NCI-H2029 treated with DMSO at 0.1 percent for 48 hours (cell line): ENCODE data around the gene TLL2.

Source experiments
- DNase-seq: peaks from one replicate; lab custom pipeline; 2025; lab: John Stamatoyannopoulos, UW

The TLL2 gene

DNA sequence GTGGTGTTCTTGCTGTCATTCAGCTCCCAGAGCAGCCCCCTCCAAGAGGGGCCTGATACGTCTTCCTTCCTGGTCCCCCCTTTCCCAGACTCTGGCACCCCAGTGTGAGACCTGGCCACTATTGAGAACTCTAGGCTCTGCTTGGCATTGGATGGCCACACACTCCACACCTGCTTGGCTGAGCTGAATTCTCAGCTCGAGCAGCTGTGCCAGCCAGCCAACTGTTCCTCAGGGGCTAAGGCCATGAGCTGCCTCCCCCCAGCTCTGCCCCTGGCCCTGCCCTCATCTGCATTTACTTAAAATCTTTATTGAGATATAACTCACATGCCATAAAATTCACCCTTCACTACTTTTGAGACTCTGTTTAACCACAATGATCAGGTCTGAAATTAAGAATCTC is 6.7 kb downstream of the TLL2 start:
- DNase-seq, result no peak

DNA sequence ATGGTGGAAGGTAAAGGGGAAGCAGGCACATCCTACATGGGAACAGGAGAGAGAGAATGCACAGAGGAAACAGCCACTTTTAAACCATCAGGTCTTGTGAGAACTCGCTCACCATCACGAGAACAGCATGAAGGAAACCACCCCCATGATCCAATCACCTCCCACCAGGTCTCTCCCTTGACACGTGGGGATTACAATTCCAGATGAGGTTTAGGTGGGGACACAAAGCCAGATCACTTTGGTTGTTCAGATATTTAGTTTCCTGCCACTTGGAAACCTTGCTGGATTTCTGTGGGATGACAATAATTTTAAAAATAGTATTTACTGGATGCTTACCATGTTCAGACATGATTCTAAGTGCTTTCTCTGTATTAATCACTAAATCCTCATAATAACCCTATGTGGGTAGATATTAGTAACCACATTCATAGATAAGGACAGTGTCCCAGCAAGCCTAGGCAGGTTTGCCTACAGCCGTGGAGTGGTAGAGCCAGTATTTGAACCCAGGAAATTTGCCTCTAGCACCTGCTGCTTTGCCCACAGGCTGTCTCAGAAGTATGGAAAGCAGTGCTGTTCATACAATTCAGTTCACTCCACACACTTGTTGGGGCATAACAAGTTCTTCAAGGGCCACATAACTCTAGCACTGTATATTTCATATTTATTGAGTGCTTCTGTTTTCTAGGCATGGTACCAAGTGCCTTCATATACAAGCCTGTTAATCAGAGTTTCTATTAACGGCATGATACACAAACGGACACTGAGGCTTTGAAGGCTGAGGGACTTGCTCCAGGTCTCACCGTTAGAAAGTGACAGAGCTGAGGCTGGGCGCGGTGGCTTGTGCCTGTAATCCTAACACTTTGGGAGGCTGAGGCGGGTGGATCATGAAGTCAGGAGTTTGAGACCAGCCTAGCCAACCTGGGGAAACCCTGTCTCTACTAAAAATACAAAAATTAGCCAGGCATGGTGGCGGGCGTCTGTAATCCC is 8.3 kb downstream of the TLL2 start:
- no peak for DNase-seq

DNA sequence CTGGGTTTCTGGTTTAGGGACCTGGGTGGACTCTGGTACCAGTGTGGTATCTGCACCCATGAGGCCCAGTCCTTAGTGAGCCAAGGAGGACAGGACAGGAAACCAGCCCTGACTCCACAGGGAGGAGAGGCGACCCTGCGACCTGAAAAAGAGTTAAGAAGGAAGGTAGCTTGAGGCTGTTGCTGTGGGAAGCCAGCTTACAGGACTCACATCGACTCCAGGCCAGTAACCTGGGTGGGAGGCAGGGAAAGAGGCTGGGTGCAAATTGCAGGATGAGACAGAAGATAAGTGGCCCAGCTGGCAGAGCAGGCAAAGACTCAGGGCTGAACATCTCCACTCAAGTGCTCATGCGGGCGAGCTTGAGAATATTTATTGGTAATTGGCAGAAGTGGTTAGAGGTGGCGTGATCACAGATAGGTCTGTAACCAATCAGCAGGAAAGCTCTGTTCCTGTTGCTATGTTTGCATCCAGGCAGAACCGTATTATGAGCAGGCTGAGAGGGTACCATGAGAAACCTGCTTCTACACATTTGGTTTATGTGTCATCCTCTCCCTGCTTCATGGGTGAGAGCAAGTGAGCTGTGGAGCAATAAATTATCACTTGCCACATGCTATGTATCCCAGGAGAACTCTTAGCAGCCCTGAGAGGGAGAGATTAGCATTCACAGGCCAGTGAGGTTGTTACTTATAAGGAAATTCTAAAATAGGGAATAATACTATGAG is 11.0 kb downstream of the TLL2 start:
- no peak for DNase-seq

DNA sequence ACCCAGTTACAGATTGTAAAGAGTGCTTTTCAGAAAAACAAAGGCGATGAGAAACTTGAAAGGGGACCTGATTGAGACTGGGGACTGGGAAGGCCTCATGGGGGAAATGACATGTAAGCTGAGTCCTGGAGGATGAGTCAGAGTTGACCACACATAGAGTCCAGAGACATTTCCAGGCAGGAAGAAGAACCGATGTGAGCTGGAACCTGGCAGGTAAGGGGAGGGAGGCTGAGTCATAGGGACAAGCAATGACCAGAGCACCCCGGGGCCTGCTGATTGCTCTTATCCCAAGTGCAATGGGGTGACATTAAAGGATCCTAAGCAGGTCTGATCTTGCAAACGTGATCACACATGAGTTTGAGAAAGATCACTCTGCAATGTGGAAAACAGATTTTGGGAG is 11.7 kb downstream of the TLL2 start:
- no peak for DNase-seq

DNA sequence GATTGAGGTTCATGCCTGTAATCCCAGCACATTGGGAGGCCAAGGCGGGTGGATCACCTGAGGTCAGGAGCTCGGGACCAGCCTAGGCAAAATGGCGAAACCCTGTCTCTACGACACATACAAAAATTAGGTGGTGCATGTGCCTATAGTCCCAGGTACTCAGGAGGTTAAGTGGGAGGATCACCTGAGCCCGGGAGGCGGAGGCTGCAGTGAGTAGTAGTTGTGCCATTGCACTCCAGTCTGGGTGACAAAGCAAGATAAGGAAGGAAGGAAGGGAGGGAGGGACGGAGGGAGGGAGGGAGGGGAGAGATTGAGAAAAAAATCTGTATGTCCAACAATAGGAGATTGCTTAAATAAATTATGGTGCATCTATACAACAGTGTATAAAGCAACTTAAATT is 13.2 kb downstream of the TLL2 start:
- no peak for DNase-seq

DNA sequence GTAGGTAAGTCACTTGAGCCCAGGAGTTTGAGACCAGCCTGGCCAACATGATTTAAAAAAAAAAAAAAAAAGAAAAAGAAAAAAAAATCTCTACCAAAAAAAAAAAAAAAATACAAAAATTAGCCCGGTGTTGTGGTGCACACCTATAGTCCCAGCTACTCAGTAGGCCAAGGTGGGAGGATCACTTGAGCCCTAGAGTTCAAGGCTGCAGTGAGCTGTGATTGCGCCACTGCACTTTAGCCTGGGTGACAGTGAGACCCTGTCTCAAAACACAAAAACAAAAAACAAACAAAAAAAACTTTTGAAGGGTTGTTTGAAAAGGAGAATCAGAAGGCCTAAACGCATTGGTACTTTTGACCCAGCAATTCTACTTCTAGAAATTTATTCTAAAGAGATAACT is 13.7 kb downstream of the TLL2 start:
- DNase-seq, result no peak

DNA sequence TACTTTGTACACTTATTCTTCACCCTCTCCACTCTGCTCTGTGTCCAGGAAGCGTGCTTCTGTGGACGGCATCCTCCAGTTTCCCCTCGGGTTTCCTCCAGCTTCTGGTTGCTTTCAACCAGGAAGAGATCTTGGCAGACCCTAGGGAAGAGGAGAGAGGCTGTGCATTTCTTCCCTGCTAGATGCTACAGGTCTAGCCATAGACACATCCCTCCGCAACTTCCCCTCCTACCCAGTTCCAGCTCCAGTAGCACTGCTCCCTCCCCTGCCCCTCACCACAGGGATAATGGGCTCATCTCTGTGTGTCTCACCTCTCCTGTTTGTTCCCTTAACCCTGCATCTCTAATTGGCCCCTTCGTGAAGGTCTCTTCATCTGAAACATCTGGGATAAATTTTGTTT is 16.3 kb downstream of the TLL2 start:
- DNase-seq, result no peak

DNA sequence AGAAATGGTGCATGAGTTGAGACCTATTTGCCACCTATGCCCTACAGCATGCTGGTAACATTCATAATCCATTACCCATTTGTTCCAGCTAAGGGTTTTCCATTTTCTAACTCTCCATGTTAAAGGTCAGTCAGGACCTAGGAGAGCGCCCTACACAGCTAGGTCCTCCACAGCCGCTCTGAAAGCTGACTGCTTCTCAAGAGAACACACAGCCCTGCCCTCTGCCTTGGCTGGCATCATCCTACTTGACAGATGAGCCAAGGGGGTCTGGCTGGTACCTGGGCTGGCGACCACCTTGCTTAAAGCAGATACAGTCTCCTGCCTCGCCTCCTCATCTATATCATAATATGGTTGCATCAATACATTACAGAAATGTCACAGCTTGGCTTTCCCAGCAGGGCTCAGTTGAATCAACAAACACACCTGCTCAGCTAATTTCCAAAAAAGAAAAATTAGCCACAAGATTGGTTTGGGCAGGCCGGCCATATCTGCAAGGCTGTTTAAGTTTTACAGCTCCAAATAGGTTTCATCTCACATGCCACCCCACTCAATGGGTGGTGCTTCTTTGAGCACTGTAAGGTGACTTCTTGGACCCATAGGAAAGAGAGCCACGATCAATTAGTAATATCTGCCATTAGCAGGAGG is 17.3 kb downstream of the TLL2 start:
- no peak for DNase-seq

DNA sequence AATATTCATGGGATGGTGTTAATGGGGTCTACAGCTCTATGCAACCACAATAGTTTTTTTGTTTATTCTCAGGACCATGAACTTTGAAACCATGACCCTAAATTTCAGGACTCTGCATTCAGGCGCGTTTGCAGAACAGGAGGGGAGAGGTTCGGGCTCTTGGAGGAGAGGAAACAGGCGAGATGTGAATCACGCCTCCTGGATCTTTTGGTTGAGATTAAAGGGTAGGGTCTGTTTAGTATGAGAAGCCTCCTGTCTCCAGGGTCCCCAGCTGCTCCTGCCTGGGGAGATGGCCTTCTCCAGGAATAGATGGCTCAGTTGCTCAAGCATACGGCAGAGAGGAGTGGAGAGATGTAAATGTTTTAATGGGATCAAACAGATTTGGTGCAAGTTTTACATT is 18.2 kb downstream of the TLL2 start:
- DNase-seq, result no peak

DNA sequence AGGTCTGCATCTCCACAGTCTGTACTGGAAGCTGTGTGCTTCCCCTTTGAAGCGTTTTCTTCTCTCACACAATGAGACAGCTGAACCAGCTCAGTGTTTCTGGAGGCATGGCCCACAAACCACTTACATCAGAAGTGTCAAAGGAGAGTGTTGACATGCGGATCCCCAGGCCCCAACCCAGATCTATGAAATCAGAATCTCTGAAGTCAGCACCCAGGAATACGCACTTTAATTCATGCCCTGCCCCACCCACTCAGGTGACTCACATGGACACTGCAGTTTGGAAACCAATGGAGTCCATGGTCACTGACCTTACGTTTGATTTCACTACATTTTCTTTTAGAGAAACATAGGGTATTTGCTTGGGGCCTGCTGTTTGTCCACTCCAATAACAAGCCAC is 19.0 kb downstream of the TLL2 start:
- DNase-seq, result no peak

DNA sequence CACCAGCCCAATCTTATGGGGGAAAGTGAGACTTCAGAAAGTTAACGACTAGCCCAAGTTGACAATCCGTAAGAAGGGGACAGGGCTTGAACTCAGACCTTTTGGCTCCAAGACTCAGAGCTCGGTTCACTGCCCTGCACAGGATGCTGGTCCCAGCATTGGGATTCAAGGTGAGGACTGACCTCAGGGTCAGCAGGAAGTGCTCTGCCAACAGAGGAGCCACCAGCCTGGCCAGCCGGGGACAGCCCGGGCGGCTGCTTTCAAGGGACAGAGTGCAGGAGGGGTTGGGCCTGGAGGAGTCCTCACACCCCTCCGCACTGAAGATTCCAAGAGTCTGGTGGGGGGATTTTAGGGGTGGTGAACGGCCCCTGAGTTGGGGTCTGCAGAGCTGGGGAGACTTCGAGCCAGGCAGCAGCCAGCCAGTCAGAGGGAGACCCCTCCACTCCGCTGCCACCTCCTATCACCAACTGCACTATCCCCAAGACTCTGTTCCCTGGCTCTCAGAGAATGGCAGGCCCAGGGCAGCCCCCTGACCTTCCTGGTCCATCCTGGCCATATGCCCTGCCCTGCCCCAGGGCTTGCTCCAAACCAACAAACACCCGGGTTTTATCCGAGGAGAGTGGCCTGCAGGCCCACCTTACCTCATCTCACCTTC is 19.7 kb downstream of the TLL2 start:
- no peak for DNase-seq

DNA sequence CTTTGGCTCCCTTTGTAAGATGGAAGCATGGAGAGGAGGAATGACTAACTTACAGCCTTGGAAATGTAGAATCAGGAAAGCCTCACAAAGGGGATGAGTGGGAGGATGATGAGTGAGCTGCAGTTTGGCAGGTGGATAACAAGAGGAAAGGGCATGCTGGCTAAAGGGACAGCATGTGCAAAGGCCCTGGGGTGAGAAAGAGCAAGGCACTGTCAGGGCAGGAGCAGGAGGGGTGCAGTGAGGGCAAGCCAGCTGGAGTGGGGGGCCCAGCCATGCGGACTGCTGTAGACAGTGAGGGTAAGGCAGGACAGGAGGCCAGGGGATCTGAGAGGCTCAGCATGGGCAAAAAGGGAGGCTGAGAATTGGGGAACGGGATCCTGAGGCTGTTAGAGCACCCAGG is 20.5 kb downstream of the TLL2 start:
- DNase-seq, result no peak

DNA sequence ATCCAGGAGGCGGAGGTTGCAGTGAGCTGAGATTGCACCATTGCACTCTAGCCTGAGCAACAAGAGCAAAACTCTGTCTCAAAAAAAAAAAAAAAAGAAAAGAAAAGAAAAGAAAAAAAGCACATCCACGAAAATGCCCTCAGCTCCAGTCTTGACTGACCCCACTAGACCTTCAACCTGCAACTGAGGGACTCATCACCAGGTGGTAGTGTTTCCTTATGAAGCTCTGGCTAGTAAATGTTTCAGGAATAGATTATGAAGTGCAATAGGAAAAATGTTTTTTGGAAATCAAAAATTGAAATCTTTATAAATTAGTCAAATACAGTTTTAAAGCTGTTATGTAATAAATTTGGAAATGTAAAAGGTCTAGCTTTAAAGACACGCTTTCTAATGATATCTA is 22.4 kb downstream of the TLL2 start:
- no peak for DNase-seq

DNA sequence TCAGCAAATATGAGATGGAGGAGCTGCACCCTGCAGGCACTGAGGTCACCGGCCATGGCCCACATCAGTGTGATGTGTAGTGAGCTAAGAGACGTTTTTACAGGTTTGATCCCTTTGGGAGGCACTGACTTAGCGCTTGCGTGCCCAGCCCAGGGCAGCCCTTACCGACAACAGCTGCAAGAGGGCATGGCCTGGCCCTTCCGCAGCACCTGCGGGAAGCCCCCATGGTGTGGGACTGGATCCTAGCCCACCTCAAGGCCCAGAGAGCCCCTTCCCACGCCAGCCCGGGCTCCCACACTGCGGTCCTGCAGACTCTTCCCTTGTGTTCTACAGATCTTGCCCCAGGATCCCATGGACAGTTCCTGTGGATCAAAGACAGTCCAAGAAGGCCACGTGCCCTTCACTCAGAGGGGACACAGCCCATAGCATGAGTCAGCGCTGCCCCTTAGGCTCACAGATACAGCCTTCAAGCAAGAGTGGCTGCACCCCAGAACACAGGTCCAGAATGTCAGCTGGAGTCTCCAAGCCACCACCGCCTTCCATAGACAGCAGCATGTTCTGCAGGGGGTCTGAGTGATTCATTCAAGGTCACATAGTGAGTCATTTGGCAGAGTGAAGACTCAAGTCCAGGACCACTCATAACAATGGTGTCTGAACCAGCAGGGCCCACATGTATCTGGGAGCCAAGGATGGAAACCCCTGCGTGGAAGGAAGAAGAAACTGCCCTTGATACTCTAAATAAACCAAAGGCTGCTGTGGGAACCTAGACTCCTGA is 25.4 kb downstream of the TLL2 start:
- no peak for DNase-seq

DNA sequence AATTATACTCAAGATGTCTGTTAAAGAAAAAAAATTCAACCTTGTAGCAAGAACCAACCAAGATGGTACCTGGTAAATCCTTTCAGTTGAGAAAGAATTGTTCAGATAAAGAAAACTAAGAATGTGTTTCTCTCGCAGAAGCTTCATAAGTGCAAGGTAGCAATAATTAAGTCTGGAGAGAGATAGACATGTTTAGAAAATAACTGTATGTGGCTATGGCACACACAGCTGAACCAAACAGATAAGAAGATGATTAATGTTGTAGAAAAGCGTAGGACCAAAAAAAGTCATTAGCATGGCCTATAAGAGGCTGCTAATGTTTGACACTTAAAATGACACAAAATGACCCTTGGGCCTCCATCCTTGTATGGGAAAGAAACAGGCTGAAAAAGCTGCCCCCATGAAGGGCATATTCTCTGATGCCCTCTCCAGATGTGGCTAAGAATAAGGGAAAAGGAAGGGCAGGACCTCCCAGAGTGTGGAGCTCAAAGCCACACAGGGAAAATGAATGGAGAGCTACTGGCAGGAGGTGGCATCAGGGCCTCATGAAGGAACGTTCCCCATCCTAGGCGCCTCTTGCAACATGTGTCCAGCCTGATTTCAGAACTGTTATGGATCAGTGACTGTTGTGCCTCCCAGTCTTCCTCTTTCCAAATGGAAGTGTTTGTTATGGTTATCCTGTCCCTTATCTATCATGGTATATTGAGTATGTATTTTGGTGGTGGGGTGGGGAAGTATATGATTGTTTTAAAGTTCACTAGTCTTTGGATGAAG is 30.7 kb downstream of the TLL2 start:
- no peak for DNase-seq

DNA sequence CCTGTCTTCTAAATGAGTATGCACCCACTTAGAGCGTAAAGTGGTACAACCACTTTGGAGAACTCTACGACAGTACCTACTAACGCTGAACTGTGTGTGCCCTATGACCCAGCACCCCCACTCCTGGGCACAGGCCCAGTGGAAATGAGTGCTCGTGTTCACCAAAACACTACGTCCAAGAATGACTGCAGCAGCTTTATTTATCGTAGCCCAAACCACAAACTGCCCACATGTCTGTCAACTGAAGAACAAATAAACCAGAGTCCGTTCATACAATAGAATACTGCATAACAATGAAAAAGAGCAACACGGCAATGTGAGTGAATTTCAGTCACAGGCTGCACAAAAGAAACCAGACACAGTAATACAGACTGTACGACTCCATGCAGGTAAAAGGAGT is 35.4 kb downstream of the TLL2 start:
- no peak for DNase-seq

DNA sequence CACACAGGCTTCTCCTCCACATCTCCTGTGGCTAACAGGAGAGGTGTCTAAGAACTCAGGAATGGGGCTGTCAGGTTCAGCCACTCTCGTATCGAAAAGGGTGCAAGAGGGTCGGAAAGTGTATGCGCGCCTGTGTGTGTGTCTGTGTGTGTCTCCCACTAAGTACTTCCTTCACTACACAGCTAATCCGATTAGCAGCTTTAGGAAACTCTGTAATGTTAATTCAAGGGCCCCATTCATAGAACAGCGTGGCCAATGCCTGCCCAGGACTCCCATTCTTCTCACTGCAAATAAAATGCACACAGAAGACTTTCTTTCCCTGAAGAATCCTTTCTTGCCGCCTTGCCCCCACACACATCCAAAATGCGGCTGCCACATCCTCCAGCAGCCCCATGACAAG is 39.9 kb downstream of the TLL2 start:
- DNase-seq, result no peak

DNA sequence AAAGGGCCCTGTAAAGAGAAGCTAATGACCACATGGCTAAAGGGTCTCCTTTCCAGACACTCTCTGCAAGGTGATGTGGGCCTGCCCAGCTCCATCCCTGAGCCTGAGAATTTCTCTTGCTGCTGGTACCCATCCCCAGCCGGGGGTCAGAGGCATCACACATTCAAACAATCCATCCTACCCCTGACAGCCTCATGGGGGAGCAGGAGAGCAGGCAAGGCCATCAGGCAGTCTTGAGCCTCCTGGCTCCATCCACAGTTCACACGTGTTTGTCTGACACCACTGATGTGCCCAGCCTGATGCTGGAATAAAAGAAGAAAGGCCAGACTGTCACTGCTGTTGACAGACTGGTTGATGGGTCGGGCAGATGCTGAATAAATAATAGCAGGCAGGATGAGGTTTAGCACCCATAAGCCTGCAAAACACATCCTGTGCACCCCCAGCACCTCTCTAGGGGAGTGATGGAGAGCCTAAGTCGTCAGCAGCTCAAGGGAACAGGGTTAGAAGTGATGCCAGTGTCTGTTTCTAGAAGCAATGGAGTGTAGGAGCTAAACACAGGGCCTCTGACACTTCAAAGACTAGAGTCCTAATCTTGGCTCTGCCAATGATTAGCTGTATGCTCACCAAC is 43.5 kb downstream of the TLL2 start:
- no peak for DNase-seq

DNA sequence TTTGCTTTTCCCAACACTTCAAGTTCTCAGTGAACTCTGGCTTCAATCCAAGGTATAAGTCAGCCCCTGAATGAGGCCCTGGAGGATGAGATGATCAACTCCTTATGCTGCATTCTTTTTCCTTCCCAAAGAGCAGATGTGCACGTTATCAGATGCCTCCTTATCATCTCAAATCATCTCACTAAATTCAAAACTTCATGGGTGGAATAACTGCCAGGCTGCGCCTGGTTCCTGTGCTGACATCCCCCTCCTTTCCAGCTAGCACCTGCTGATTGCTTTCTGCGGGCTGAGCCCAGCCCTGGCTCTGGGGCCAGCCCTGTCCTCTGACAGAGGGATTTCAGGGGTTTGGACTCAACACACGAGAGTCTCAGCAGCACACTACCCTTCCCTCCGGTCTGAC is 44.9 kb downstream of the TLL2 start:
- DNase-seq, result no peak

DNA sequence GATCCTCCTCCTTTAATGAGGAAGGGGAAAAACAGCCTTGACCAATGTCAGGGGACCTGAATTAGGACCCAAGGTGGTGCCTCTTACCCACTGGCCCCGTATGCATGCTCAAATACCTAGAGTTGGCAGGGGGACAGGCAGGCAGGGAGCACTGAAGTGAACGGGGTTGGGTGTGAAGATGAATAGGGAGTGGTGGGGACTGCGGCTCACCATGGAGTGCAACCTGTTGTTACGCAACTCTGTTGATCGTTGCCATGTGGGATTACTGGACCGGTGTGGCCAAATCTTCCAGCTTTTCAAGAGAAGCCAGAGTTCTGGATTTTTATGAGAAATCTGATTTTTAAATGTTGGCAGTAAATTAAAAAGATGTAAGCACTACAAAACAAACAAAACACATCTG is 48.1 kb downstream of the TLL2 start:
- no peak for DNase-seq
